SH-SY5Y (cell line): Measurements from ENCODE around the gene BRSK2.

ENCODE experiments used
- GATA2 ChIP-seq: IDR thresholded peaks from 2 replicates; pipeline ENCODE4 v1.6.1; 2011; ENCODE audit warnings: mild to moderate bottlenecking, low read depth, low read length
- GATA3 ChIP-seq: IDR thresholded peaks from 2 replicates; pipeline ENCODE4 v1.6.1; 2011; ENCODE audit warnings: low read depth, mild to moderate bottlenecking, low read length, moderate library complexity

DNA sequence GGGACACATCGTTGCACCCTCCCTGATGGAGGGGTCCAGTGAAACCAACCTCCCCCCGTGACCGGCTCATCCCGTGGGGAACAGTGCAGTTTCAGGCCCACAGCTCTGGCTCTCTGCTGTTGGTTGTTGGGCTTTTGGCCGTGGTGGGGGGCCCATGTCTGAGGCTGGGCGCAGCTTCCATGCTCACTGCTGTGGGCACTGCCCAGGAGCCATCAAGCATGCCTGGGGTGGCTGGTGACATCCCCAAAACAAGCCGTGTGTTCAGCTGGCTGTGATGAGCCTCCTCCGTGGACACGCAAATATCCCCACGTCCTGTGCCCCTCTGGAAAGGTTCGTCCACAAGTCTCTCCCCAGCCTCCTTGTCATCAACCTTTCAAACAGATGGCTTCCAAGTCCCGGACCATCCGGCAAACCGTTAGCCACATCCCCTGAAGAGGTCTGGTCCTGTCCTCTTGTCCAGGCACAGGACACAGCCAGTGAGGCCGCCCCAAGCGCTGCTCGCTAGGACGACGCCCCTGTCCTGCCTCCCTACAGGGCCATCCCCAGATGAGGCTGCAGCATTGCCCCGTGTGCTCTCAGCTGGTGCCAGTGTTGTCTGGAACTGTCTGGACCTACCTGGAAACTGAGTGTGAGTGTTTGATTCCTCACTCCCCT lies 29.4 kb upstream of the BRSK2 start:
- no peak for TF ChIP-seq GATA2
- no peak for TF ChIP-seq GATA3
